GM21825 (cell line): ENCODE data around the gene PAFAH1B1.

ENCODE experiments used
- ATAC-seq: cut with Tn5 transposase; IDR thresholded peaks from one replicate; pipeline ENCODE4 v1.9.1; 2021; ENCODE audit warnings: mild to moderate bottlenecking, moderate library complexity; ENCODE audit not compliant: unreplicated experiment

The PAFAH1B1 gene

GRCh38 chr17:2712300-2713043, 119.0 kb downstream of the PAFAH1B1 start:
- ATAC-seq, result no peak

DNA sequence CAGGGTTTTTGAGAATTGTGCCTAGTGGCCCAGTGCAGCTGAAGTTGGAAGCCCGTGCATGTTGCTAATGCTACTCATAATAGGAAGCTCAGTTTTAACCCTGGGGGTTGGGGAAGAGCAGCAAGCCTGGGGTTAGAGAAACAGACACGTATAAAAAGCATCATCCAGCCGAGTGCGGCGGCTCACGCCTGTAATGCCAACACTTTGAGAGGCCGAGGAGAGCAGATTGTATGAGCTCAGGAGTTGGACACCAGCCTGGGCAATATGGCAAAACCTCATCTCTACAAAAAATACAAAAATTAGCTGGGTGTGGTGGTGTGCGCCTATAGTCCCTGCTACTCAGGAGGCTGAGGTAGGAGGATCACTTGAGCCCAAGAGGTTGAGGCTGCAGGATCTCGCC, 120.4 kb downstream of the PAFAH1B1 start:
- no peak for ATAC-seq

DNA sequence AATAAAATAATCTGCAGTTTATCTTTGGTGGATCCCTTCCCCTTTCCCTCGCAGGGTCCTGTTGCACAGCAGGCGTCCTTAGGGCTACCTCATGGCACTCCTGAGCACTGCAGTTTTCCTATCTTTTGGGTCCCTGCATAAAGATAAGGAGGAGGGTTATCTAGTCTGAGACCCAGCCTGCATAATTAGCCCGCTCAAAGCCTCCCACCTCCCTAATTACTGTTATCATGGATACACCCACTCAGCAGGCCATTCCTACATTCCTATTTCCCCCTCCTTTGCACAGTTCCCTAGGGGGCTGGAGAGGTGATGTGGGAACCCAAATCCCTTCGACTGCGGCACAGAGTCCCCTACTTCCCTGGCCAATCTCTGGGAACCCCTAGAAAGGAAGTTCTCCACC, 123.2 kb downstream of the PAFAH1B1 start:
- no peak for ATAC-seq

- no peak for ATAC-seq
These were observed 124.9 kb downstream of the PAFAH1B1 start for GRCh38 chr17:2718150-2718938.

GRCh38 chr17:2719861-2720260, 126.4 kb downstream of the PAFAH1B1 start:
- no peak for ATAC-seq

- no peak for ATAC-seq
These were observed 128.1 kb downstream of the PAFAH1B1 start for GRCh38 chr17:2721603-2722002.

DNA sequence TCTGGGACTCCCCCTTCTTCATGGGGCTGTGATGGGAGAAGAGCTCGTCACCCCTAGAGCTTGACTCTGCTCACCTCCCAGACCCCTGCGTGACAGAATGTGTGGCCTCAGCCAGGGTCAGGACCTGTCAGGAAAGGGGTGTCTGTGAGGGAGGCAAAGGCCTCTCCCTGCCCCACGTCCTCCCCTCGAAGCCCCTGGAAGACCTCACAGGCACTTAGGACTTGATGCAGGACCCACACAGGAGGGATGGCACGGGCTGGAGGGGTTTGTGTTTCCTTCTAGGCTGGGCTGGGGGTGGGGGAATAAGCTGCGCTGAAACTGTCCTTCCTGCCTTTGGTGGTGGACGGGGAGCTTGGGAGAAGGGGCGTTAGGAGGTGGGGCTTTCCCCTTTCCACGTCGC, 129.2 kb downstream of the PAFAH1B1 start:
- ATAC-seq, result no peak

DNA sequence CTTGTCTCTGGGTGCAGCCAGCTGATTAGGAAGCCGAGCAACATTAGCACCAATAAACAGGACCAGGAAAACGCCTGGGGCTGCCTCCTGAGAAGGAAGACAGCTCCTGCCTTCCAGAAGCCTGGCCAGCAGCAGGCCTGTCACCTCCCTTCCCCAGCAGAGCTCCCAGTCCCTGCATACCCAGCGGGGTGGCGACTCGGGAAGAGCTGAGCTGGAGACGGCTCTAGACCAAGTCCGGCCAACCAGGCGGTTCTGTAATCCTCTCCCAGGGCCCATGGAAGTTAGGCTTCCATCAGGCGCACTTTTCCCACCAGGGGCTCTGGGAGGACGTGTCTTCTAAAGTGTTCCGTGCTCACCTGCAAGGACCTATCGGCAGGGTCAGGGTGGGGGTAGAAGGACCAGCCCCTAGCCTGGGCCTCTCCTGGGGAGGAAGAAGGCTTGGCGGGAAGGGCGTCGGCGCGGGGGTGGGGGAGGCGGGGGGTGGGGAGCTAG, 130.1 kb downstream of the PAFAH1B1 start:
- no peak for ATAC-seq

- ATAC-seq, result no peak
These were observed 130.7 kb downstream of the PAFAH1B1 start for GRCh38 chr17:2723997-2724783.

DNA sequence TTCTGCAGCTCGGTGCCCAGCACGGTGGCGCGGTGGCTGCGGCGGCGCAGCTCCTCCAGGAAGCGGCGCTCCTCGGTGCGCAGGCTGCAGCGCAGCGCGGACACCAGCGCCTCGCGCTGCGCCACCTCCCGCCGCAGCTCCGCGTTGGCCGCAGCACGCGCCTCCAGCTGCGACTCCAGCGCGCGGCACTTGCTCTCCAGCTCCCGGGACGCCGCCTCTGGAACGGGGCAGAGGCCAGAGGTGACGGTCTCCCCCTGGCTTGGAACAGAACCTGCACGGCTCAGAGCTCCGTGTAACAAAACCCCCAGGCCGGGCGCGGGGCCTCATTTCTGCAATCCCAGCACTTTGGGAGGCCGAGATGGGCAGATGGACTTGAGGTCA, 131.3 kb downstream of the PAFAH1B1 start:
- ATAC-seq, result no peak

- no peak for ATAC-seq
These were observed 137.4 kb downstream of the PAFAH1B1 start for GRCh38 chr17:2730764-2731353.

DNA sequence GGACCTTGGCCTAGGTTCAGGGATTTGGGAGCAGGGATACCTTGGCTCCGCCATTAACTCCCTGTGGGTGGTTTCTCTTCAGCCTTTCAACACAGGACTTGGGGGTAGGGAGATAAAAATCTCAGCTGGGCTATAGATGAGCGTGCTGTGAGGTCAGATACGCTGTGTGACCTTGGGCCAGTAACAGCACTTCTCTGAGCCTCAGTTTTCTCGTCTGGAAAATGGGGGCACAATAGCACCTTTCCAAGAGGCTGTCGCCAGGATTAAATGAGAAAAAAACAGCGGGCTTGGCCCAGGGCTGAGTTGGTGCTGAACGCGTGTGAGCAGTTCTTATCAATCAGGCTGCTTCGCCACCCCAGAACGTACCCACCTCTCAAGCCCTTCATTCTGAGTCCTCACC, 138.4 kb downstream of the PAFAH1B1 start:
- no peak for ATAC-seq

DNA sequence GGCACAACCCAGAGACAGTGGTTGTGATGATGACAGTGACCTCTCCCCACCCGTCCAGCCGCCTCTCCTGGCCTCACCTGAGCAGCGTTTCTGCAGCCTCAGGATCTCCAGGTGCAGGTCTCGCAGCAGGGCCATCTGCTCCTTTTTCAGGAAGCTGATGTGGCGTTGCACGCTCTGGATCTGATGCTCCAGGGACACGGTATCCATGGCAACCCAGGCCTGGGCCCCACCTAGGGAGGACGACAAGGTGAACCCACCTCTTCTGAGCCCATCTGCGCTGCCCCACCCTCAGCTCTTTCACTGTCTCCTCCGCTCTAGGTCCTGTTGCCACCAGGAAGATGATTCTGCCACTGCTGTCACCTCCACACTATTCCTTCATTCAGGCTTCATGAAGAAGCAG, 141.5 kb downstream of the PAFAH1B1 start:
- ATAC-seq, result no peak
